ENCODE data around the gene SBF2.
"Not testable (repeated sequence)": the region's sequence is repeated elsewhere in the genome, so short reads cannot be mapped to it uniquely, and the experiment has no call there.

SBF2 gene

GRCh38 chr11:10268746-10269488, 25.1 kb downstream of the SBF2 start:
- no peak for TF ChIP-seq CTCF (conservative IDR thresholded peaks at IDR 0.05; ENCODE audit: low read depth, low read length)
- no peak overlapping the region for H3K4me3 ChIP-seq (ENCODE audit: low read length)
- no peak for DNase-seq (ENCODE audit: low read depth)

GRCh38 chr11:10267821-10268220, 26.2 kb downstream of the SBF2 start:
- TF ChIP-seq CTCF (conservative IDR thresholded peaks at IDR 0.05; ENCODE audit: low read depth, low read length): no peak
- no peak for DNase-seq (ENCODE audit: low read depth)
- H3K4me3 ChIP-seq (ENCODE audit: low read length): no peak overlapping the region

GRCh38 chr11:10265936-10266335, 28.1 kb downstream of the SBF2 start:
- no peak for TF ChIP-seq CTCF (conservative IDR thresholded peaks at IDR 0.05; ENCODE audit: low read depth, low read length)
- peak; percentile 51 for DNase-seq (ENCODE audit: low read depth)
- H3K4me3 ChIP-seq (ENCODE audit: low read length): no peak overlapping the region

- not testable (repeated sequence) for DNase-seq (ENCODE audit: low read depth); H3K4me3 ChIP-seq (ENCODE audit: low read length)
Measured at GRCh38 chr11:10264716-10265115, 29.3 kb downstream of the SBF2 start.

- peak; percentile 72 for DNase-seq (ENCODE audit: low read depth)
- no peak overlapping the region for H3K4me3 ChIP-seq (ENCODE audit: low read length)
- no peak for TF ChIP-seq CTCF (conservative IDR thresholded peaks at IDR 0.05; ENCODE audit: low read depth, low read length)
Measured at GRCh38 chr11:10263929-10264328, 30.1 kb downstream of the SBF2 start.

GRCh38 chr11:10261821-10262220, 32.2 kb downstream of the SBF2 start:
- DNase-seq (ENCODE audit: low read depth): no peak
- no peak overlapping the region for H3K4me3 ChIP-seq (ENCODE audit: low read length)
- TF ChIP-seq CTCF (conservative IDR thresholded peaks at IDR 0.05; ENCODE audit: low read depth, low read length): no peak

GRCh38 chr11:10257478-10257877, 36.5 kb downstream of the SBF2 start:
- no peak for DNase-seq (ENCODE audit: low read depth)
- no peak overlapping the region for H3K4me3 ChIP-seq (ENCODE audit: low read length)
- no peak for TF ChIP-seq CTCF (conservative IDR thresholded peaks at IDR 0.05; ENCODE audit: low read depth, low read length)
